Activated CD8-positive, alpha-beta memory T cell treated with anti-CD3 and anti-CD28 coated beads for 4 hours (primary cell): ENCODE data around the gene MAP1LC3B.
"Not testable (repeated sequence)": the region's sequence is repeated elsewhere in the genome, so short reads cannot be mapped to it uniquely, and the experiment has no call there.

Experiments
- DNase-seq, 2 donors: peaks; one replicate each; pipeline ENCODE4 v3.0.0-alpha.2; 2020; ENCODE audit warnings: low read depth in 2 of 2

Gene MAP1LC3B

DNA sequence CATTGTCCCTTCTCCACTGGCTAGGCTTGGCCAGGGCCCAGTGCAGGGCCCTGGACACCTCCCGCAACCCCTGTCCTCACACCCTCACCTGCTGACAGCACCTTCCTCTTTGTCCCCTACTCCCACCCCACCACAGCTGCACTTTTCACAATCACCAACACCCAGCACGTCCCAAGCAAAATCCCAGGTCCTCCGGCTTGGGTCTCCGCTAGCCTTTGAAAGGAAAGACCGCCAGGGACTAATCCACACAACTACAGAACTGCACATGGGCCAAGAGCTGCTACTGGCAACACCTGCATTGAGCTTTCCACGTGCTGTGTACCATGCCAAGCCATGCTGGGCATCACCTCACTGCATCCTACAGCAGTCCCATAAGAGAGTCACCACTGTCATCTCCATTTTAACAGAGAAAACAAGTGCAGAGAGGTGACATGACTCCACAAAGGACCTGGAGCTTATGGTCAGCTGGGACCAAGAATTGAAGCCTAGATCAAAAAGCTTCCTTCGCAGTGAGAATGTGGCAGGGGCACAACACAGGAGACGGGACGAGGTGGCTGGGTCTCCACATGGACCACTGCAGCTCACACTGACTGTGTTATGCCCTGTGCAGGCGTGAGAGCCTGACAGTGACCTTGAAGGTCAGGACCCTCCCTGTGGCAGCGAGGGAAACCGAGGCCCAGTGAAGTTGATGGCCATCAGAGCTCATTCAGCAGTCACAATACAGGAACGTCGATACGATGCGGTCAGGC, 31.1 kb upstream of the MAP1LC3B start:
- DNase-seq, result no peak

DNA sequence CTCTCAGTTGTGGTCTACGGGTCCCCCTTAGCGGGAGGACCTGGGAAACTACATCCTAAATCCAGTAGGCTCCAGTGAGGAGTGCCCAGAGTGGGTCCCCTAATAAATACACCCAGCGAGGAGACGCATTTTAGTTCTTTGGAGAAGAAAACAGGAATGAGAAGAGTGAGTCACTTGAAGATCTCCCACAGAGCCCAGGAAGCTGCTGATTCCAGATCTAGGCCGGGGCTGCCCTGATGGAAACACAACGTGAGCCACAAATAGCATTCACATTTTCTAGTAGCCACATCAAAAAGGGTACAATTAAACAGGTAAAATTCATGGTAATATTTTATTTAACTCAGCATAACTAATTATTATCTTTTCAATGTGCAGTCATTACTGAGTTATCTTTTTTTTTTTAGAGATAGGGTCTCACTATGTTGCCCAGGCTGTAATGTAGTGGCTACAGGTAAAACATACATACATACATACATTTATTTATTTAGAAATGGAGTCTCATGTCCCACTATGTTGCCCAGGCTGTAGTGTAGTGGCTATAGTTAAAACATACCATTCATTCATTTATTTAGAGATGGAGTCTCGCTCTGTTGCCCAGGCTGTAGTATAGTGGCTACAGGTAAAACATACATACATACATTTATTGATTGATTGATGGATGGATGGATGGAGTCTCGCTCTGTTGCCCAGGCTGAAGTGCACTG, 30.1 kb upstream of the MAP1LC3B start:
- no peak for DNase-seq

DNA sequence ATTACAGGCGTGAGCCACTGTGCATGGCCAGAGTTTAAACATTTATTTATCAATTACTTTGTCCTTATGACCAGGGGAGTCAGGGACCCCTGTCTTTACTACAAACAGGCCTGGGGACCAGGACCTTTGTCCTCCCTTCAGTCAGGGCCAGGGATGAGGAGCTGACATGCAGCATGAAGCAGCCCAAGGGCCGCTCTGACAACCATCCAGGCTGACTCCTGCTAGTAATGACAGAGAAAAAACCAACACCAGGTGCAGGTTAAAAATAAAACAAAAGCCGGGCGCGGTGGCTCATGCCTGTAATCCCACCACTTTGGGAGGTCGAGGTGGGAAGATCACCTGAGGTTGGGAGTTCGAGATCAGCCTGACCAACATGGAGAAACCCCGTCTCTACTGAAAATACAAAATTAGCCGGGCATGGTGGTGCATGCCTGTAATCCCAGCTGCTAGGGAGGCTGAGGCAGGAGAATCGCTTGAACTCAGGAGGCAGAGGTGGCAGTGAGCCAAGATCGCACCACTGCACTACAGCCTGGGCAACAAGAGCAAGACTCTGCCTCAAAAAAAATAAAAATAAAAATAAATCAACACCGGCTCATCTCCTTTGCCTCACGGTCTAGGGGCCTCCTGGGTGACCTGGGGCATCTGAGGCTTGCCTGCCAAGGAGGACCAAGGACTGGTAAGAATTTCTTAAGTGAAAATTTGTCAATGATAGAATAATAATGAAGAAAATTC, 29.1 kb upstream of the MAP1LC3B start:
- not testable (repeated sequence) for DNase-seq

DNA sequence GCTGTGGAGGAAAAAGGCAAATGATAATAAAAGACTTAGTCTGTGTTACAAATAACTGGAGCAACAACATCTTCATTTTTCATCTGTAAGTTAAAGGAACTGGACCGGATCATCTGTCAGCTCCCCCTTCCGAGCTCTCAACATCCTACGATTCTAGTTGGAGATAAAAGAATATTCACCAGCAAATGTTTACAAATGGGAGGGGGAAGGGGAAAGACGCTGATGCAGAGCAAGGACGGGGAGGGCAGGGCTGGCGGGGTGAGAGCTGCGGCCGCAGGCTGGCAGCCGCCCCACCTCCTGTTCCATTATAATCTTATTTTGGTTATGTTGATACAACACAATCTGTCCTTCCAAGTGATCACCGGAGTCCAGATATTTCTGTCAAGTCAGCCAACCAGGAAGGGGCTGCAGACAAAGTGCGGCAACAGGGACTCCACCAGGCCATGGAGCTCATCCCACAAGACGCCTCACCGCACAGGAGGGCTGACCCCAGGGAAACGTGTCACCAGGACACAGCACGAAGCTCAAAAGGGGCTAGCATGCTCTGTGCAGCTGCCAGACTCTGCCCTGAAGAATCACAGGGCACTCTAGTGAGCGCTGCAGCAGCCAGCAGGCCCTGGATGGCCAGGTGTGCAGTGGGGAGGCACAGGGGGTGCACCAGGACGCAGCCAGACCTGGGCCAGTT, 28.2 kb upstream of the MAP1LC3B start:
- no peak for DNase-seq

DNA sequence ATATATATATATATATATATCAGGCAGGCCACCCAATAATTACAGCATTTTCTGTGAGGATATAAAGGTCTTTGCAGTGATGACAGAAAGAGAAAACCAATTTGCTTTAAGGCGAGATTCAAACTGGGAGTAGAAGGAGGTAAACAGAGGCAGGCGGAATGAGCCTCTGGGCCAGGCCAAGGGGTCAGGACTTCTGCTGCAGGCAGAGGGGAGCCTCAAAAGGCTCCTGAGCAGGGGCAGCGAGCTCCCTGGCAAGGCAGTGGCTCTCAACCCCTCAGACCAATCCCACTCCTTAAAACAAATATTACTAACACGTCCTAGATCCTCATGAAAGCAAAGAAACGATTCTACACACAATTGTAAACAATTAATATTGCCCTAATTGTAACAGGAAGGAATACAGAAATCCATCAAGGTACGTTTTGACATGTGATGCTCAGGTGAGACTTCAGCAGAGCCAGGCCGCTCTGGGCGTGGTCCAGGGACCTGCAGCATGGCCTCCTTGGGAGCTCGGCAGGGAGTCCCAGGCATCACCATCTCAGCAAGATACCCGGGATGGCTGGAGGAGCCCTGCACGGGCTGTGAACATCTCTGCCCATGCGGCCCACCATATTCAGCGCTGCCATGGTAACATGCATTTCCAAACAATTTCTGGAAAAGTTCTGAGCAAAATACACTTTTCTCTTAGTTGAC, 27.0 kb upstream of the MAP1LC3B start:
- no peak for DNase-seq

DNA sequence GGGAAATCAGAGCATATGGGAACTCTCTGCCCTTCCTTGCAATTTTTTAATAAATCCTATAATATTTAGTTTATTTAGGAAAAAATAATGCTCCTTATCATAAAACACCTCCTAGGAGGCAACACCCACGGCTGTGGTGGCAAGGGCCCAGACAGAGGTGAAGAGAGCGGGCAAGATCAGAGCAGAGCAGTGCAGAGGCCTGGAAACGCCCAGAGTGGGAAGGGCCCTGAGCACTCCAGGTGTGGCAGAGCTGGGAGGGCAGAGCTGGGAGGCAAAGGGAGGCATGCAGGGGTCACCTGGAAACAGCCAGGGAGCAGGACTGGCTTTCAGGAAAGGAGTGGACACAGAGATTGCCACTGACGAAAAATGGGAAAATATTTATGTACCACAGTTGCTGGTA, 25.8 kb upstream of the MAP1LC3B start:
- DNase-seq, result no peak

DNA sequence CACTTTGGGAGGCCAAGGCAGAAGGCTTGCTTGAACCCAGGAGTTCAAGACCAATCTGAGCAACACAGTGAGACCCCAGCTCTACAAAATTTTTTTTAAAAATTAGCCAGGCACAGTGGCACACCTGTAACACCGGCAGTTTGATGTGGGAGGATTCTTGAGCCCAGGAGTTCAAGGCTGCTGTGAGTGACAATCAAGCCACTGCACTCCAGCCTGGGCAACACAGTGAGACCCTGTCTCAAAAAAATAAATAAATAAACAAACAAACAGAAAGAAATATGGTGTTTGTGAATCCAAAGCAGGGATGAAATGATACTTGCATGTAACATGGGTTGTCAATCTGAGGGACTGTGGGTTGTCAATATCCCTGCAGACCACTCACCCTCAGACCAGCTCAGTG, 25.2 kb upstream of the MAP1LC3B start:
- no peak for DNase-seq

DNA sequence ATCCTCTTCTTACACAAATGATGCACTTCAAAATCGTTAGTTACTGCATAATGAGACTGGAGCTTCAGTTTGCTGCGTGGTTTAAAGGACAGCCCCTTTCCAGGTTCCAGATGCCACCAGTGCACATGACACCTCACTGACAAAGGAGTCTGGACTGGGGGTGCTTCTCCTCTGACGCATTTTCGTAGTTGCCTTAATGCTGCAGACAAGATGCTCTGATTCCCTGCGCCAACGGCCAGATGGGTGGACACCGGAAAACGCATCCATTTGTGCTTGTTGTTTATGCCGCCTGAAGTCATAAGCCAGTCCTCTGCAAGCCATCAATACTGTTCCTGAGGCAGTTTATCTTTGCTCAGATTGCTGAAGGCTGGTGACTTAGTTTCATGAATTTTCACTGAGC, 24.6 kb upstream of the MAP1LC3B start:
- no peak for DNase-seq

DNA sequence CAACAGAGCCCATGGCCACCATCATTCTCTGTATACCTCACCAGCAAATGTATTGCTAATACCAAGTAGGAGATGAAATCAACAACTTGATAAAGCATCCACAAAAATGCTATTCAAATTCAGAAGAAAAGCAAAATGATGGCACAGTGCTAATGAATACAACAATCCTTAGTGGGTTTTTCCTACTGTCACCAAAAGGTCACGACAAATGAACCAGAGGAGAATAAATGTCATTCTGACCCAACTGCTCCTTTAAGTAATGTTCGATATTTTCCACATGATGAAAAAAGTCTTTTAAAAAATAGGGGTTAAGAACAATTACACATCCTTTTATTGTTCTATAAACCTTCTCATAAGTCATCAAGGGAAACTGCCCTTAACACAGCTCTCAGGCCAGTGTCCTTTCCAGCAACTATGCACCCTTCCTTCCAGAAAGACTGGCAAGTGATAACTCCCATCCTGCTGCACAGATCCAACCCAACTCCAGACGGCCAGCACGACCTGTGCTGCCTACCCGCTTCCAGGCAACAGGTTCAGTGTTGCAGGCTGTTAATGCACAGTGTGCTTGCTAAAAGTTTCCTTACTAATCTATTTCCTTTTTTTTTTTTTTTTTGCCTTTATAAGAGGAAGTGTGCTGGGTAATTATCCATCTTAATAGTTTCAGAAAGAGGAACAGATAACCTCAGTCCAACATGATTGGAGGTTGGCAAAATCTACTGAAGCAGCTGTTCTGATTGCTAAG, 23.9 kb upstream of the MAP1LC3B start:
- DNase-seq, result no peak

DNA sequence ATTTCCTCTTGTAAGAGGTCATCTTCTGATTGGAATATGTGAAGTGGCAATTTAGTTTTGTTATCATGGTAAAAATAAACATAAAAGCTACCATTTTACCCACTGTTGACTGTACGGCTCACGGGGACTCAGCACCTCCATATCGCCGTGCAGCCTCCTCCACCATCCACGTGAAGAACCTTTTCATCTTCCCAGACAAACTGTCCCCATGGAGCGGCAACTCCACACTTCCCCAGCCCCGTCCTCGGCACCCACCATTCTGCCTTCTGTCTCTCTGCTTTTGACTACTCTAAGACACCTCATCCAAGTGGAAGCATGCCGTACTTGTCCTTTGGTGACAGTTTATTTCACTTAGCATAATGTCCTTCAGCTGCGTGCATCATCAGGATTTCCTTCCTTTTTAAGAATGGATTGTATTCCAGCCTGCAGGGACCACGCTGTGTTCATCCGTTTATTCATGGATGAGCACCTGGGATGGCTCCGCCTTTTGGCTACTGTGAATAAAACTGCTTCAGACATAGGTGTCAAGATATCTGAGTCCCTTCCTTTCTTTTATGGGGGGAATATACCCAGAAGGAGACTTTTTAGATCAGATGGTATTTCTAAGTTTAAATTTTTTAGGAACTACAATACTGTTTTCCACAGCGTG, 22.9 kb upstream of the MAP1LC3B start:
- no peak for DNase-seq

DNA sequence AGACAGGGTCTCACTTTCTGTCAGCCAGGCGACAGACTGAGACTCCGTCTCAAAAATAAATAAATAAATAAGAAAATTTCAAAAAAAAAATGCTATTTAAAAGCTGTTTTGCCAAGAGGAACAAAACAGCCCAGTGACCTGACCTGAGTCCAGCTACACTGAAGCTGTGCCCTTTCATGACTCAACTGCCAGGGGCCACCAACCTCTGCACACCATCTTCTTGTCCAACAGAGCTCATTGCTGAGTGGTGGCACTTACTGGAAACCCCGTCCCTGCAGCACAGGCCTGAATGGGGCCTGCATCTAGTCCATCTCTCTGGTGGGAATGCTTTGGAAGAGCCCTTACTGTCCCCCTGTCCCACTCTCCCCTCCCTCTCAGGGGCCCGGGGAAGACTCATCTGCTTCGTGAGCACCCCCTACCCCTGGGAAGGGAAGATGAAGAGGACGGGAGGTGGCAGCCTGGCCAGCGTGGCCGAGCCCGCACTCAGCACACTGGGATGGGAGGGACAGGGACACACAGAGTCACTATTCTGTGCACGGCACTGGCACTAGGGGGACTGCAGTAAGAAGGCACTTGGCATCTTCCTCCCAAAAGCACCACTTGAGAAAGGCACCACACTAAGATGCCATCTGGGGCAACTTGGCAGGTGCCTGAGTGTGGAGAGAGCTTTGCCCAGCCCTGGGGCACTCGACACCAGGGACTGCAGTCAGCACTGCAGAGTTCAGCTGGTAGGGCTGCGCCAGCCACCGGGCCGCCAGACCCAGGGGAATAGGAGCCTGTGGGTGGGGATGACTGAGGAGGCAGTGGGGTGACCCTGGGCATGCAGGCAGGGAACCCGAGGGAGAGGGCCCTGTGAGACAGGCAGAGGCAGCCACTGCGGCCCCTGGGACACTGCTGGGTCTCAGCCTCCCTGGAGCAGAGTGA, 22.1 kb upstream of the MAP1LC3B start:
- DNase-seq, result no peak

DNA sequence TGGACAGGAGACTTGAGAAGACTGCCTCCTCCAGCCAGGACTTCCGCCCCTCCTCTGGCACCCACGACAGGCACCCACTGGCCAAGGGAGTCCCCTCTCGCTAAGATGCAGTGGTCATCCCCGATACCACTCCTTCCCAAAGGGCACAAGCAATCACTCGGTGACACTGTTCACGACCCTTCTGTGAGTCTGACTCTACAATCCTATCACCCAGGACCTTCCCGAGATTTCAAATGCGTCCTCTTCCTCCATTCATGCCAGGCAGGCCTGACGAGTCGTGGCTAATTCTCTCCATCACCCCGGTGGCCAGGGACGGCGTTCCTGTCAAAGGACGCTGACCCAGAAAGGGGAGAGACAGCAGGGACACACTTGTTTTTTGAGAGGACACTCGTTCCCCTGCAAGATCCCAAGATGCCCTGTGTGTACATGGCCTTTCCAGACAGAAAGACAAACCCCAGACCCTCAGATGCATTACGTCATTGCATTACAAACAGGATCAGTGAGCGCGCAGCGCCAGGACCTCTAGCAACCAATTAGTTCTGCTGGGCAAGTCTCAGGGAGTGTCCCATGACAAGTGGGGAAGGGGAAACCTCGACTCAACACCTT, 20.8 kb upstream of the MAP1LC3B start:
- DNase-seq, result no peak

DNA sequence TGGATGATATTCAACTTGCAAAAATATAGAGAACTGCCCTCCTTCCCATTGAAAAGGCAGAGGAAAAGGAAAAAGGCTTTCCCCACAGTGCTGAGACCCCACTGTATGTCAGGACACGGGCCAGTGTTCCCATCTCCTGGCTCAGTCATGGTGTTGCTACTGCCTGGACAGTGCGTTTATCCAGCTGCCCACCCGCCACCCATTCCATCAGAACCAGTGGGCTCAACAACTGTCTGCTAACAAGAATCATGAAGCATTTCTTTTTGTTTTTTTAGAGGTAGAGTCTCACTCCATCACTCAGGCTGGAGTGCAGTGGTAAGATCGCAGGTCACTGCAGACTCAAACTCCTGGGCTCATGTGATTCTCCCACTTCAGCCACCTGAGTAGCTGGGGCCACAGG, 19.8 kb upstream of the MAP1LC3B start:
- no peak for DNase-seq

DNA sequence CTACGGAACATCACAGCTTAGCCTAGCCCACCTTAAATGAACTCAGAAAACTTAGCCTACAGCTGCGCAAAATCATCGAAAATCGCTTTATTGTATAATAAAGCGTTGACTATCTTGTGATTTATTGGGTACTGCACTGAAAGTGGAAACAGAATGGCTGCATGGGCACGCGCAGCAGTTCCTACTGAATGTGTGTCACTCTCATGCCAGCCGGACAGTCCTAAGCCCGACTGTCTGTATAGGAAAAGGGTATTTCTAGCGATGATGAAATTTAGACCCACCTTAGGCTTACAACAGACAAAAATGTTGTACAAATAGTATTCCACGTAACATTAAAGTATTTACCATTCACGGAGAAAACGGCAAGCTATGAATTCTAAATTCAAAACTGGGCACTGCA, 17.8 kb upstream of the MAP1LC3B start:
- no peak for DNase-seq

DNA sequence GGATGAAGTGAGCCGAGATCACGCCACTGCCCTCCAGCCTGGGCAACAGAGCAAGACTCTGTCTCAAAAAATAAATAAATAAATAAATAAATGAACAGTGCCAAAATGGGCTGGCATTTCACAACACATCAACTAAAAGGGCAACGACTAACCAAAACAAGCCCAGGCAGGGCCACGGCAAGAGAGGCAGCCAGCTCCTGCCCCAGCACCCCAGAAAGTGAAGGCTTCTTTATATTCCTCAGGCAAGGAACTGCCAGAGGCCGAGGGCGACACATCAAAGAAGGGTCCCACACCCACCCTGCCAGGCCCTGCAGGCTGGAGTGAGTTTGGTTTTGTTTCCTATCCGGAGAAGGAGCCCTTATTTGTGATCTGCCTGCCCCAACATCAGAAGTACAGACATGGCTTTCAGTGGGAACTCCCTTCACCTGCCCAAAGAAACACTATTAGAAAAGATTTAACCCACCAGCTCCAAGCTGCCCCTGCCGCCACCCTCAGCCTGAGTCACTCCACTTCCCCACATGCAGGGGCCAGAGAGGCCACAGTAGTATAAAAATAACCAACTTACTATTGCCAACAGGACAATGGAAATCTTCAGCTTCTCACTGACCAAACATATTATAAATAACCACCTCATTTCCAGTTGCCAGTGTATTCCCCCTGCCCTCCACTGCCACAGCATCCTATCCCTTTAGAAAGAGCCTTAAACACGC, 16.6 kb upstream of the MAP1LC3B start:
- DNase-seq, result no peak

DNA sequence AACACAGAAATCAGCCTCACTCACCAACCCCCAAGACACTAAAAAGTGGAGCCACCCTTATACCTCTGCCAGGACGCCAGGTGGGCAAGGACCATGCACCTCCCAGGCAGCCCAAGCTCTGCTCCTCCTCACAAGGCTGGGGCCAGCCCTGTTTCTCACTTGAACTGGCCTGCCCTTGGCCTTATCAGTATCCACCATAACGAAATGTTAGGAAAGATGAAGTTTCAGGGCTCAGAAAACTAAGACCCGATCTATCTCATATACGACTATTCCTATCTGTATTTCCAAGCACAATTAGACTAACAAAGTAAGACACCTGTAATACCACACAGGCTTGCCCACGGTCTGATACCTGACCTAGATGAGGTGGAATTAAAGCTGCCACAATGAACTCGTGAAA, 15.5 kb upstream of the MAP1LC3B start:
- no peak for DNase-seq

DNA sequence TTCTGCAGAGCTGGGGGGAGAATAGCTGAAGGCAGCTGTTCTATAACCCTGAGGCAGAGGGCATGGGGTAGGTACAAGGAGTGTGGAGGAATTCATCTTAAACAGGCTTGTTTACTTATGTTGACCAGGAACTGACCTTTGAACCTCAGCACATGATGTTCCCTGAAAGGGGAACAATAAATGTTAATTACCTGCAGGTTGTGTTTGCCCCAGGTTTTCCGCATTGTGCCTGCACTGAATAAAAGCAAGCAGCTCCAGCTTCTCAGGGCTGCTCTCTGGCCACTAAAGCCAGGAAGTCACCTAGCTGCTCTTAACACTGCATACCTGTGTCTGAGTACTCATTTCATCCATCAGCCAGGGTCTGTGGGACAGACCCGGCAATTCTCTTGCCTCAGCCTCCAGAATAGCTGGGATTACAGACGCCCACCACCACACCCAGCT, 12.8 kb upstream of the MAP1LC3B start:
- DNase-seq, result not testable (repeated sequence)

DNA sequence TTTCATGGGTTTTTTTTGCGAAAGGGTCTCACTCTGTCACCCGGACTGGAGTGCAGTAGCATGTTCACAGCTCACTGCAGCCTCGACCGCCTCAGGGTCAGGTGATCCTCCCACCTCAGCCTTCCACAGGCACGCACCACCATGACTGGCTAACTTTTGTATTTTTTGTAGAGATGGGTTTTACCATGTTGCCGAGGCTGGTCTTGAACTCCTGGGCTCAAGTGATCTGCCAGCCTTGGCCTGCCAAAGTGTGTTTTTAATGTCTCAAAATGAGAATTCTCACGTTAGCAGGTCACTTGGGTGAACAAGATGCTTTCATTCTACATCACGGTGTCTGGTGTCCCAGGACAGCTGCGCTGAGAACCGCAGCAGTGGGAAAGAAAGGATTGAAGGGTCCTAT, 11.7 kb upstream of the MAP1LC3B start:
- DNase-seq, result no peak
